Measurements from ENCODE around the gene ADAMTS10. TPM values are rescaled to one million over a fixed set of nuclear protein-coding genes. Genes with fewer than 3 reads are reported as not detected.
"Not testable (repeated sequence)": the region's sequence is repeated elsewhere in the genome, so short reads cannot be mapped to it uniquely, and the experiment has no call there.

Gene ADAMTS10
- total RNA-seq, 1 donor from 2014 or later: 66.3 TPM

DNA sequence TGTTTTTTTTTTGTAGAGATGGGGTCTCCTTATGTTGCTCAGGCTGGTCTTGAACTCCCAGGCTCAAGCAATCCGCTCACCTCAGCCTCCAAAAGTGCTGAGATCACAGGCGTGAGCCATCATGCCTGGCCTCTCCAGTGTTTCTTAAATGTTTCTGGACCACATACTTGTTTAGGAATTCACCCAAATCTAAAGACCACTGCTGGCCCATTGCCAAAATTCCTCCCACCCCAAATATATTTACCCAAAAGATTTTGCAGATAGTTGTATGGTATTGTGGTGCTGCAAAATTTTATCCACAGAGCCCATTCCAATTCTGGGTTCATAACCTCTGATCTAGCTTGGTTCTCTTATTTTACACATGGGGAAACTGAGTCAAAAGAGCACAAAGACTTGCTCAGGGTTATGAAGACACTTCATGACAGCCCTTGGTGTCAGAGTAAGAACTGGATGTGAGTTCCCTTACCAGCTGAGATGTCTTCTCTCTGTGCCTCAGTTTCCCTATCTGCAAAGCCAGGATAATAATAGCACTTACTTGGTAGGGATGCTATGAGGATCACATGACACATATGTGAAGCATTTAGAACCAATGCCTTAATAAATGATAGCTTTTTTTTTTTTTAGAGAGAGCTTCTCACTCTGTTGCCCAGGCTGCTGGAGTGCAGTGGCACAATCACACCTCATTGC is 30.8 kb upstream of the ADAMTS10 start:
- no peak for DNase-seq (ENCODE audit: extremely low spot score in 2 of 2)
- Histone ChIP-seq H3K9me3 (no peaks in the 10 kb centered on the region), H3K4me1 (no peaks in the 10 kb centered on the region), H3K4me3 (no peak overlapping the region), H3K27me3 (no peaks in the 10 kb centered on the region), H3K36me3 (no peaks in the 10 kb centered on the region), H3K27ac (no peak overlapping the region)
- TF ChIP-seq, protein P1, sequence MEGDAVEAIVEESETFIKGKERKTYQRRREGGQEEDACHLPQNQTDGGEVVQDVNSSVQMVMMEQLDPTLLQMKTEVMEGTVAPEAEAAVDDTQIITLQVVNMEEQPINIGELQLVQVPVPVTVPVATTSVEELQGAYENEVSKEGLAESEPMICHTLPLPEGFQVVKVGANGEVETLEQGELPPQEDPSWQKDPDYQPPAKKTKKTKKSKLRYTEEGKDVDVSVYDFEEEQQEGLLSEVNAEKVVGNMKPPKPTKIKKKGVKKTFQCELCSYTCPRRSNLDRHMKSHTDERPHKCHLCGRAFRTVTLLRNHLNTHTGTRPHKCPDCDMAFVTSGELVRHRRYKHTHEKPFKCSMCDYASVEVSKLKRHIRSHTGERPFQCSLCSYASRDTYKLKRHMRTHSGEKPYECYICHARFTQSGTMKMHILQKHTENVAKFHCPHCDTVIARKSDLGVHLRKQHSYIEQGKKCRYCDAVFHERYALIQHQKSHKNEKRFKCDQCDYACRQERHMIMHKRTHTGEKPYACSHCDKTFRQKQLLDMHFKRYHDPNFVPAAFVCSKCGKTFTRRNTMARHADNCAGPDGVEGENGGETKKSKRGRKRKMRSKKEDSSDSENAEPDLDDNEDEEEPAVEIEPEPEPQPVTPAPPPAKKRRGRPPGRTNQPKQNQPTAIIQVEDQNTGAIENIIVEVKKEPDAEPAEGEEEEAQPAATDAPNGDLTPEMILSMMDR (IDR thresholded peaks at IDR 0.05): no peak
- no peak for TF ChIP-seq POLR2AphosphoS5 (IDR thresholded peaks at IDR 0.05; ENCODE audit: insufficient read depth in 1 of 2, low read depth in 1 of 2)
- TF ChIP-seq POLR2A (IDR thresholded peaks at IDR 0.05): no peak
- intact Hi-C loops (cut with DNase I): no loop called here

DNA sequence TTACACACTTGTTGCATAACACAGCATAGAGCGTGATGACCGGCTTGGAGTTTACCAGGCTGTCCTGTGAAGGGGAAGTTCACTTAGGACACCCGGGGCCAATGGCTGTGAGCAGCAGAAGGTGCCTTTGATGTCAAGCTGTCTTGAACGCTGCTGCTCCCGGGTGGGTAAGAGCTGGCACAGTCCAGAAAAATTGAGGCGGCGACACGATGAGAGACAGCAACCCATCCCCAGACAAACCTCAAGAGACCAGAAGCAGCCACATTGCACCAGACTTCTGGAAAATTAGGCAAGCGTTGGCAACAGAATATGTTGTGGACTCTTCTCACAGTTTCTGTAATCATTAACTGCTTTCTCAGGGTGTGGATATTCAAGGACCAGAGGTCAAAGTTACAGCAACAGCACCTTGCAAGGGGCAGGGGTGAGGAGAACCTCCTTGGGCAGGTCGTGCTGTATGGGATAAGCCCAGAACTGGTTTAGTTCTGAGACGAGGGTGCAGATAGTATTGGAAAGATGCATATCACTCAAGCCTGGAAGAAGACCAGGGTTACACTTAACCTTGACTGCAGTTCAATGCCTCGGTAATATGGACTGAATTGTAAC is 30.0 kb upstream of the ADAMTS10 start:
- DNase-seq (ENCODE audit: extremely low spot score in 2 of 2): no peak

DNA sequence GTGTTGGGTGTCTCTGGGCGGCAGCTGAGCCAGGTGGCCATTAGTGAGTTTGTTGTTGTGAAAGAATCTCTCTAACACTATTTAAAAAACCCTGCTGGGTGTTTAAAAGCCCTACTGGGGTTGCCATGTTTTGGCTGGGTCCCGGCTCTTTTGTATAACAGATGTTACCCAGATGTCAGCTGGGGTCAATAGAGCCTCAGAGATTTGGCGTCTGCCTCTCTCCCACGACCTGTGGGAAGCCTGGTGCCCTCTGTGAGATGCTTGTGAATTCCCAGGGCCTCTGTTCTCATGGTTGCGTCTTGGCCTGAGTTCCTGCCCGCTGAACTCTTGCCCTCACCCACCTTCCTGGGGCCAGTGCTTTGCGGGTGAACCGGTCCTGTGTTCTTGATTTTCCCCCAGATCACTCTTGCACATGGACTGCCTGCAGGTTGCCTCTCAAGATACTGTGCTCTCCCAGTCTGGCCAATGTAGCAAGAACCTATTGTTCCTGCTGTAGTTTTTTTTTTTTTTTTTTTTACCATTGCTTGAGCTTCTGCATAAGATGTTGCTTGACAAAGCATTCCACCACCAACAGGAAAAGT is 29.4 kb upstream of the ADAMTS10 start:
- H3K36me3 ChIP-seq: no peaks in the 10 kb centered on the region
- no peak for DNase-seq (ENCODE audit: extremely low spot score in 2 of 2)
- no peak overlapping the region for H3K4me3 ChIP-seq
- no peaks in the 10 kb centered on the region for H3K4me1 ChIP-seq
- TF ChIP-seq POLR2AphosphoS5 (IDR thresholded peaks at IDR 0.05; ENCODE audit: insufficient read depth in 1 of 2, low read depth in 1 of 2): no peak
- TF ChIP-seq POLR2A (IDR thresholded peaks at IDR 0.05): no peak
- TF ChIP-seq, protein P1 (IDR thresholded peaks at IDR 0.05): no peak
- no peak overlapping the region for H3K27ac ChIP-seq
- no peaks in the 10 kb centered on the region for H3K9me3 ChIP-seq
- no peaks in the 10 kb centered on the region for H3K27me3 ChIP-seq
- intact Hi-C loops (cut with DNase I): no loop called here

More for the DNA sequence above, 30.0 kb upstream of the ADAMTS10 start:
- intact Hi-C loops (cut with DNase I): no loop called here
- Histone ChIP-seq H3K27me3 (no peaks in the 10 kb centered on the region), H3K4me1 (no peaks in the 10 kb centered on the region), H3K4me3 (no peak overlapping the region), H3K9me3 (no peaks in the 10 kb centered on the region), H3K36me3 (no peaks in the 10 kb centered on the region), H3K27ac (no peak overlapping the region)
- TF ChIP-seq, protein P1 (IDR thresholded peaks at IDR 0.05): no peak
- TF ChIP-seq POLR2AphosphoS5 (IDR thresholded peaks at IDR 0.05; ENCODE audit: insufficient read depth in 1 of 2, low read depth in 1 of 2): peak in 1 of 2 donors; percentile 42

DNA sequence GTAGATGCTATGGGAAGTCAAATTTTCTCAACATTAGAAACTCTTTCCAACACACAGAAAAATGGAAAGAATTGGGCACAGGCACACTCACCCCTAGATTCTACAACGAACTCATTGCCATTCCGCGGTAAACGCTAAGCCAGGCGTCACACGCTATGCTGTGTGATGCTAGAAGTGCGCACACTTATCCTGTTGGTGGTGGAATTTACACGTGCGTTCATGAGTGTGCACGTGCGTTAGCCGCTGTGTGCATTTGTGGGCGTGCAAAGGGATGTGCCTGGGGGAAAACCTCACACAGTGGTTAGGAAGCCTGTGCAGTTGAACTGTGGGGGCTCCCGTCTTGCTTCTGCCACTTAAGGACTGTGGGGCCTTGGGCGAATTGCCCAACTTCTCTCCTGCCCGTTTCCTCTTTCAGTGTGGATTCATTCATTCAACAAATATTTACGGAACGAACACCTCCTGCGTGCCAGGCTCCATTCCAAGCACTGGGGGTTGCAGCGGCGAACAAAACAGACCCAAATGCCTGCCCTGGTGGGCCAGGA is 27.6 kb upstream of the ADAMTS10 start:
- no peak for DNase-seq (ENCODE audit: extremely low spot score in 2 of 2)
- Histone ChIP-seq H3K4me3 (no peak overlapping the region), H3K36me3 (no peaks in the 10 kb centered on the region), H3K4me1 (no peaks in the 10 kb centered on the region), H3K9me3 (no peaks in the 10 kb centered on the region), H3K27ac (no peak overlapping the region), H3K27me3 (no peaks in the 10 kb centered on the region)
- intact Hi-C loops (cut with DNase I): no loop called here
- TF ChIP-seq, protein P1 (IDR thresholded peaks at IDR 0.05): no peak
- TF ChIP-seq POLR2AphosphoS5 (IDR thresholded peaks at IDR 0.05; ENCODE audit: insufficient read depth in 1 of 2, low read depth in 1 of 2) (no peak), POLR2A (IDR thresholded peaks at IDR 0.05) (no peak)

DNA sequence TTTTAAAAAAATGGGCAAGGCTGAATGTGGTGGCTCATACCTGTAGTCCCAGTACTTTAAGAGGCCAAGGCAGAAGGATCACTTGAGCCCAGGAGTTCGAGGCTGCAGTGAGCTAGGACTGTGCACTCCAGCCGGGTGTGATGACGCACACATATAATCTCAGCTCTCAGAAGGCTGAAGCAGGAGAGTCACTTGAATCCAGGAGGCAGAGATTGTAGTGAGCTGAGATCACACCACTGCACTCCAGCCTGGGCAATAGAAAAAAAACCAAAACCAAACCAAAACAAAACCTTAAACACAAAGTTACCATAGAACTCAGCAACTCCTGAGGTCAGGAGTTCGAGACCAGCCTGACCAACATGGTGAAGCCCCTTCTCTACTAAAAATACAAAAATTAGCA is 26.6 kb upstream of the ADAMTS10 start:
- DNase-seq (ENCODE audit: extremely low spot score in 2 of 2); intact Hi-C loops (cut with DNase I): not testable (repeated sequence)

More for the DNA sequence above, 26.6 kb upstream of the ADAMTS10 start:
- H3K9me3 ChIP-seq, H3K4me3 ChIP-seq, H3K27ac ChIP-seq, H3K36me3 ChIP-seq, H3K27me3 ChIP-seq, H3K4me1 ChIP-seq: not testable (repeated sequence)

Measured in vagina (tissue), 2 donors.